ENCODE measurements around the gene EFCAB6. TPM values are rescaled to one million over a fixed set of nuclear protein-coding genes. Genes with fewer than 3 reads are reported as not detected.
"Not testable (repeated sequence)": the region's sequence is repeated elsewhere in the genome, so short reads cannot be mapped to it uniquely, and the experiment has no call there.

Gene EFCAB6
- total and polyA plus RNA-seq, 7 donors: 0.45 to 5.7 (median 1.8) TPM

DNA sequence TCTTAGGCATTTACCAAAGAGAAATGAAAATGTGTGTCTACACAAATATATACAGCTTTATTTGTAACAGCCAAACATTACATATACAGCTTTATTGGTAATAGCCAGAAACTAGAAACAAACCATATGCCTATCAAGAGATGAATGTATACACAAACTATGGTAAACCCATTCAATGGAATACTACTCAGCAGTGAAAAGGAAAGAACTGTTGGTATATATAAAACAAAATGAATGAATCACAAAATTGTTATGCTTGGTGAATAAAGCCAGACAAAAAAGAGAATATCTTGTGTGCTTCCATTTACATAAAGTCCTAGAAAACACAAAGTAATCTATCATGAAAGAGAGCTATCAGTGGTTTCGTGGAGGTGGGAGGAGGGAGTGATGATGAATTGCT lies 142.9 kb downstream of the EFCAB6 start:
- TF ChIP-seq EP300 (IDR thresholded peaks at IDR 0.05) (no peak), POLR2AphosphoS5 (IDR thresholded peaks at IDR 0.05) (no peak), POLR2A (IDR thresholded peaks at IDR 0.05) (no peak)
- TF ChIP-seq, protein P1, sequence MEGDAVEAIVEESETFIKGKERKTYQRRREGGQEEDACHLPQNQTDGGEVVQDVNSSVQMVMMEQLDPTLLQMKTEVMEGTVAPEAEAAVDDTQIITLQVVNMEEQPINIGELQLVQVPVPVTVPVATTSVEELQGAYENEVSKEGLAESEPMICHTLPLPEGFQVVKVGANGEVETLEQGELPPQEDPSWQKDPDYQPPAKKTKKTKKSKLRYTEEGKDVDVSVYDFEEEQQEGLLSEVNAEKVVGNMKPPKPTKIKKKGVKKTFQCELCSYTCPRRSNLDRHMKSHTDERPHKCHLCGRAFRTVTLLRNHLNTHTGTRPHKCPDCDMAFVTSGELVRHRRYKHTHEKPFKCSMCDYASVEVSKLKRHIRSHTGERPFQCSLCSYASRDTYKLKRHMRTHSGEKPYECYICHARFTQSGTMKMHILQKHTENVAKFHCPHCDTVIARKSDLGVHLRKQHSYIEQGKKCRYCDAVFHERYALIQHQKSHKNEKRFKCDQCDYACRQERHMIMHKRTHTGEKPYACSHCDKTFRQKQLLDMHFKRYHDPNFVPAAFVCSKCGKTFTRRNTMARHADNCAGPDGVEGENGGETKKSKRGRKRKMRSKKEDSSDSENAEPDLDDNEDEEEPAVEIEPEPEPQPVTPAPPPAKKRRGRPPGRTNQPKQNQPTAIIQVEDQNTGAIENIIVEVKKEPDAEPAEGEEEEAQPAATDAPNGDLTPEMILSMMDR (IDR thresholded peaks at IDR 0.05): no peak
- DNase-seq: no peak
- intact Hi-C loops (cut with DNase I): no loop called here
- no peak overlapping the region for H3K27ac ChIP-seq
- no peaks in the 10 kb centered on the region for H3K27me3 ChIP-seq
- H3K4me1 ChIP-seq: no peaks in the 10 kb centered on the region
- no peaks in the 10 kb centered on the region for H3K9me3 ChIP-seq
- H3K4me3 ChIP-seq: no peak overlapping the region
- 55 to 96% methylated on average over 1 of the region's 1 CpG for whole genome bisulfite sequencing, 2 donors
- no peaks in the 10 kb centered on the region for H3K36me3 ChIP-seq

DNA sequence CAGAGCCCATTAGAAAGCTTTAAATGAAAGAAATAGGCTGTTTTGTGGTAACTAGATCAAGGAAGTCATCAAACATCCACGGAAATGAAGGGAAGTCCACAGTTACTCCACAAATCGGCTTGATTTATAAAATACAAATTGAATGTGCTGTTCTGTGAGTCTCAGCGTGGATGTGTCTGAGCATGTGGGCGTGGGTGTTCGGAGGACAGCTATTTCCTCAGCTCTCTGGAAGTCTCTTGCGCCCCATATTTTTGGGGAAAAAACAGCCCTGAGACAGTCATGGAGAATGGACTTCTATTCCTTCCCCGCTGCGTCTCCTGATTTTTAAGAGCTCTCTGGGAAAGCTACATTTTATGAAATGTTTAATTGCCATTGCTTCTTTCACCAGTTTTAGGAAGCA lies 144.4 kb downstream of the EFCAB6 start:
- H3K9me3 ChIP-seq: no peaks in the 10 kb centered on the region
- DNase-seq: no peak
- no peak overlapping the region for H3K27ac ChIP-seq
- no peaks in the 10 kb centered on the region for H3K36me3 ChIP-seq
- 91 to 93% methylated on average over 8 of the region's 8 CpGs for WGBS, 2 donors
- no peak overlapping the region for H3K4me3 ChIP-seq
- no peaks in the 10 kb centered on the region for H3K4me1 ChIP-seq
- H3K27me3 ChIP-seq: no peaks in the 10 kb centered on the region
- no peak for TF ChIP-seq POLR2AphosphoS5 (IDR thresholded peaks at IDR 0.05)
- no peak for TF ChIP-seq POLR2A (IDR thresholded peaks at IDR 0.05)
- no peak for TF ChIP-seq EP300 (IDR thresholded peaks at IDR 0.05)
- TF ChIP-seq, protein P1 (IDR thresholded peaks at IDR 0.05): no peak
- intact Hi-C loops (cut with DNase I): no loop called here

DNA sequence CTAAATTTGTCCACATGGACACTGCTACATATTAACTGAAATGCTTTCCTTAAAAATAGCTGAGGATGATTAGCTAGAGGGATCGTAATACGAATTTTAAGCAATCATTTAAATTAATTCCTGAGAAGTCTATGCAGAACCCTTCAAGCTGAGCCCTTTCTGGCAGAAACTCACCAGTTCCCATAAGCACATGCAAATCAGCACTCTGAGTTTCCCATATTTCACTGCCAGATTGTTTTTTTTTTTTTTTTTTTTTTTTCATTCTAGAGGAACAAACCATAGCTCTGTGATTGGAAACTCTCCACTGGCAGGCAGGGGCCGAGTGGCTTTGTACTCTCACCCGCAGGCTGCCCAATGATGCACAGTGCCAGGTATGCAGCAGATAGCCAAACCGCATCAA lies 145.6 kb downstream of the EFCAB6 start:
- TF ChIP-seq POLR2A (IDR thresholded peaks at IDR 0.05) (no peak), POLR2AphosphoS5 (IDR thresholded peaks at IDR 0.05) (no peak), EP300 (IDR thresholded peaks at IDR 0.05) (no peak)
- TF ChIP-seq, protein P1 (IDR thresholded peaks at IDR 0.05): no peak
- Histone ChIP-seq H3K27ac (no peak overlapping the region), H3K9me3 (no peaks in the 10 kb centered on the region), H3K4me1 (no peaks in the 10 kb centered on the region), H3K36me3 (no peaks in the 10 kb centered on the region), H3K4me3 (no peak overlapping the region), H3K27me3 (no peaks in the 10 kb centered on the region)
- no peak for DNase-seq
- intact Hi-C loops (cut with DNase I): no loop called here
- 84 to 91% methylated on average over 5 of the region's 5 CpGs for WGBS, 2 donors

DNA sequence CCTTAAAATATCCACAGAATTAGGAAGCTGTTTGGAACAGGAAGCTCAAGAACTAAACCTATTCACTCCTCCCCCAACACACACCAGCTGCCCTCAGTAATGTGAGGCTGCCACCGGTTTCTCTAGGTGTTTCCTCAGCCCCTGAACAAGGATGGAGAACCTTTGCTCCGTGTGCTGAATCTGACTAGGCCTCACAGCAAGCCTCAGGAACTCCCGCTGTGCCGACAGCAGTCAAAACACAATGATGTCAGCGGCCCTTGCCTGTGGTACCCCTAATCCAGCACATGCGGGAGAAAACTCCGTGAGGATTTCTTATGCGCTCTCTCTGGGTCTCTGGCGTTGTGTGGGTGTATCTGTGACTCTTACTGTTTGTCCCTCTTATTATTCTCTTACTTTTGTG lies 153.3 kb downstream of the EFCAB6 start:
- Histone ChIP-seq H3K4me1 (no peaks in the 10 kb centered on the region), H3K36me3 (no peaks in the 10 kb centered on the region), H3K4me3 (no peak overlapping the region), H3K27ac (no peak overlapping the region), H3K27me3 (no peaks in the 10 kb centered on the region), H3K9me3 (no peaks in the 10 kb centered on the region)
- DNase-seq: no peak
- WGBS, 2 donors: 69 to 83% methylated on average over 9 of the region's 9 CpGs
- TF ChIP-seq EP300 (IDR thresholded peaks at IDR 0.05) (no peak), POLR2A (IDR thresholded peaks at IDR 0.05) (no peak)
- intact Hi-C loops (cut with DNase I): no loop called here

DNA sequence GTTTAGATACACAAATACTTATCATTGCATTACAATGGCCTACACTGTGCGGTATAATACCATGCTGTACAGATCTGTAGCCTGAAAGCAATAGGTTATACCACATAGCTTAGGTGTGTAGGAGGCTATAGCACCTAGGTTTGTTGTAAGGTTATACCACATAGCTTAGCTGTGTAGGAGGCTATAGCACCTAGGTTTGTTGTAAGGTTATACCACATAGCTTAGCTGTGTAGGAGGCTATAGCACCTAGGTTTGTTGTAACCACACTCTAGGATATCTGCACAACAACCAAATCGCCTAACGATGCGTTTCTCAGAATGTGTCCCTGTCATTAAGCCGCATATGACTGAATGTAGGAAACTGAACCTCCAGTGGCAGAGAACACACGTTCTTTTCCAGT lies 155.5 kb downstream of the EFCAB6 start:
- WGBS, 2 donors: 88 to 92% methylated on average over 6 of the region's 6 CpGs
- DNase-seq: not testable (repeated sequence)

DNA sequence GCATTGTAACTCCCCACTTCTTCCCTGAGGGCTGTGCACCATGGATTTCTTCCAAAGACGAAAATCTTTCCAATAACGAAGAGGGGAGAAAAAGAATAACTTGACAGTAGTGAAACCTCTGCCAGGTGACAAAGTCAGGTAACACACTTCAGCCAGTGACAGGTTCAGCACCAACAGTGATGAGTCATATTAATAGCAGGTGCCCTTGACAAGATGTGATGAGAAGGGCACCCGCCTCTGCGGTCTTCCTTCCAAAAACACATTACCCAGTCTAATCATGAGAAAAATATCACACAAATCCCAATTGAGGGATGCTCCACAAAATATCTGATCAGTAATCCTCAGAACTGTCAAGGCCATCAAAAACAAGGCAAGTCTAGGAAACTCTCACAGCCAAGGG lies 157.8 kb downstream of the EFCAB6 start:
- intact Hi-C loops (cut with DNase I): no loop called here
- TF ChIP-seq EP300 (IDR thresholded peaks at IDR 0.05): no peak
- TF ChIP-seq, protein P1 (IDR thresholded peaks at IDR 0.05): no peak
- no peak for TF ChIP-seq POLR2AphosphoS5 (IDR thresholded peaks at IDR 0.05)
- no peak for TF ChIP-seq POLR2A (IDR thresholded peaks at IDR 0.05)
- no peak for DNase-seq
- H3K27me3 ChIP-seq: no peaks in the 10 kb centered on the region
- peaks cover 0 to 7% (median 3%) of the 10 kb centered on the region in 4 donors for H3K9me3 ChIP-seq
- 95 to 96% methylated on average over 4 of the region's 4 CpGs for WGBS, 2 donors
- H3K36me3 ChIP-seq: no peaks in the 10 kb centered on the region
- no peak overlapping the region for H3K27ac ChIP-seq
- H3K4me3 ChIP-seq: no peak overlapping the region
- H3K4me1 ChIP-seq: no peaks in the 10 kb centered on the region

More for the DNA sequence above, 155.5 kb downstream of the EFCAB6 start:
- H3K9me3 ChIP-seq; H3K27ac ChIP-seq; H3K4me1 ChIP-seq; H3K4me3 ChIP-seq; intact Hi-C loops (cut with DNase I); H3K36me3 ChIP-seq; H3K27me3 ChIP-seq: not testable (repeated sequence)
